GM19035 (cell line): ENCODE data around the gene MAPK10.

ENCODE experiments used
- ATAC-seq: cut with Tn5 transposase; IDR thresholded peaks from one replicate; pipeline ENCODE4 v1.9.1; 2021; ENCODE audit not compliant: unreplicated experiment

Gene MAPK10

GRCh38 chr4:85940151-85940550, 419.7 kb downstream of the MAPK10 start:
- ATAC-seq: no peak
